Measurements from ENCODE around the gene EPG5.
"Not testable (repeated sequence)": the region's sequence is repeated elsewhere in the genome, so short reads cannot be mapped to it uniquely, and the experiment has no call there.

GRCh38 chr18:45818765-45819164, 148.4 kb downstream of the EPG5 start:
- TF ChIP-seq CTCF (IDR thresholded peaks at IDR 0.05; ENCODE audit: low read depth, low read length, missing input control); ATF3 (IDR thresholded peaks at IDR 0.05); JUND (IDR thresholded peaks at IDR 0.05); RAD21 (IDR thresholded peaks at IDR 0.05); SP1 (IDR thresholded peaks at IDR 0.05); GABPA (IDR thresholded peaks at IDR 0.05 in 1 of 2, conservative IDR thresholded peaks at IDR 0.05 in 1 of 2): not testable (repeated sequence)
- TF ChIP-seq, protein P1, sequence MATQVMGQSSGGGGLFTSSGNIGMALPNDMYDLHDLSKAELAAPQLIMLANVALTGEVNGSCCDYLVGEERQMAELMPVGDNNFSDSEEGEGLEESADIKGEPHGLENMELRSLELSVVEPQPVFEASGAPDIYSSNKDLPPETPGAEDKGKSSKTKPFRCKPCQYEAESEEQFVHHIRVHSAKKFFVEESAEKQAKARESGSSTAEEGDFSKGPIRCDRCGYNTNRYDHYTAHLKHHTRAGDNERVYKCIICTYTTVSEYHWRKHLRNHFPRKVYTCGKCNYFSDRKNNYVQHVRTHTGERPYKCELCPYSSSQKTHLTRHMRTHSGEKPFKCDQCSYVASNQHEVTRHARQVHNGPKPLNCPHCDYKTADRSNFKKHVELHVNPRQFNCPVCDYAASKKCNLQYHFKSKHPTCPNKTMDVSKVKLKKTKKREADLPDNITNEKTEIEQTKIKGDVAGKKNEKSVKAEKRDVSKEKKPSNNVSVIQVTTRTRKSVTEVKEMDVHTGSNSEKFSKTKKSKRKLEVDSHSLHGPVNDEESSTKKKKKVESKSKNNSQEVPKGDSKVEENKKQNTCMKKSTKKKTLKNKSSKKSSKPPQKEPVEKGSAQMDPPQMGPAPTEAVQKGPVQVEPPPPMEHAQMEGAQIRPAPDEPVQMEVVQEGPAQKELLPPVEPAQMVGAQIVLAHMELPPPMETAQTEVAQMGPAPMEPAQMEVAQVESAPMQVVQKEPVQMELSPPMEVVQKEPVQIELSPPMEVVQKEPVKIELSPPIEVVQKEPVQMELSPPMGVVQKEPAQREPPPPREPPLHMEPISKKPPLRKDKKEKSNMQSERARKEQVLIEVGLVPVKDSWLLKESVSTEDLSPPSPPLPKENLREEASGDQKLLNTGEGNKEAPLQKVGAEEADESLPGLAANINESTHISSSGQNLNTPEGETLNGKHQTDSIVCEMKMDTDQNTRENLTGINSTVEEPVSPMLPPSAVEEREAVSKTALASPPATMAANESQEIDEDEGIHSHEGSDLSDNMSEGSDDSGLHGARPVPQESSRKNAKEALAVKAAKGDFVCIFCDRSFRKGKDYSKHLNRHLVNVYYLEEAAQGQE (IDR thresholded peaks at IDR 0.05), result not testable (repeated sequence)
